Panc1 (cell line): Measurements from ENCODE around the gene TMEFF2. TPM values are rescaled to one million over a fixed set of nuclear protein-coding genes. Genes with fewer than 3 reads are reported as not detected.

Experiments used
- ATAC-seq: fragments of 200-7000 bp; cut with Tn5 transposase; 2 replicates; pipeline ENCODE4 v1.9.1; 2020; ENCODE audit warnings: mild to moderate bottlenecking, moderate library complexity
- BruUV-seq: library from RNA; stranded (reverse); fragments of 400-500 nt; replicated peaks from 2 replicates; lab custom pipeline; 2021; lab: Mats Ljungman, UMichigan
- CTCF ChIA-PET: fragments of 300-600 bp; sonication (Branson Sonifier 250); formaldehyde crosslinking; loops from one replicate; lab custom pipeline; 2022; ENCODE audit warnings: antibody characterized with exemption; lab: Charles Lee
- POLR2A ChIA-PET: fragments of 300-600 bp; sonication (Branson Sonifier 250); formaldehyde crosslinking; loops from one replicate; lab custom pipeline; 2022; ENCODE audit warnings: antibody characterized with exemption; lab: Charles Lee
- DNase-seq: peaks from one replicate; pipeline ENCODE4 v3.0.0-alpha.2; 2010; ENCODE audit warnings: low read depth, low spot score
- H3K27ac ChIP-seq: 2 replicates; pipeline ENCODE4 v1.5.1; 2011; ENCODE audit warnings: mild to moderate bottlenecking, low read length, inconsistent platforms
- H3K27me3 ChIP-seq: fragments of 200-500 bp; sonication (Bioruptor generic); 2 replicates; pipeline ENCODE4 v1.6.0; 2014; ENCODE audit warnings: low read length, inconsistent platforms; ENCODE audit not compliant: control insufficient read depth, insufficient read depth
- H3K36me3 ChIP-seq: fragments of 200-500 bp; sonication (Bioruptor generic); 2 replicates; pipeline ENCODE4 v1.5.1; 2014; ENCODE audit warnings: inconsistent platforms, mild to moderate bottlenecking, low read length, moderate library complexity; ENCODE audit not compliant: control insufficient read depth, insufficient read depth
- H3K4me1 ChIP-seq: 2 replicates; pipeline ENCODE4 v1.5.1; 2011; ENCODE audit warnings: inconsistent platforms, mild to moderate bottlenecking, low read length, moderate library complexity; ENCODE audit not compliant: control insufficient read depth, insufficient read depth
- H3K4me3 ChIP-seq, 2 experiments: 2 replicates each; pipeline ENCODE4 v1.5.1; 2011 to 2012; ENCODE audit warnings: low read depth in 2 of 2, low read length in 2 of 2, mild to moderate bottlenecking in 2 of 2, inconsistent platforms in 1 of 2, moderate library complexity in 1 of 2
- H3K9me3 ChIP-seq: fragments of 200-500 bp; sonication (Bioruptor generic); 2 replicates; pipeline ENCODE4 v1.5.1; 2014; ENCODE audit warnings: low read depth, mild to moderate bottlenecking, inconsistent platforms, low read length, moderate library complexity; ENCODE audit not compliant: control insufficient read depth, insufficient read depth
- CTCF ChIP-seq: fragments of 450-650 bp; IDR thresholded peaks from 2 replicates; pipeline ENCODE4 v1.5.1; 2017; ENCODE audit warnings: mild to moderate bottlenecking
- POLR2AphosphoS5 ChIP-seq: IDR thresholded peaks from 2 replicates; pipeline ENCODE4 v1.6.1; 2012; ENCODE audit warnings: mild to moderate bottlenecking, low read depth, low read length, moderate library complexity
- REST ChIP-seq, 2 experiments: IDR thresholded peaks; 2 replicates each; pipeline ENCODE4 v1.6.1; 2011 to 2012; ENCODE audit warnings: low read depth in 2 of 2, control low read depth in 1 of 2, low read length in 1 of 2, mild to moderate bottlenecking in 1 of 2, moderate library complexity in 1 of 2; ENCODE audit not compliant: insufficient read depth in 1 of 2
- SIN3A ChIP-seq: IDR thresholded peaks from 2 replicates; pipeline ENCODE4 v1.6.1; 2012; ENCODE audit warnings: low read depth, mild to moderate bottlenecking, low read length, moderate library complexity, borderline replicate concordance; ENCODE audit not compliant: insufficient read depth
- TCF7L2 ChIP-seq: IDR thresholded peaks from 2 replicates; pipeline ENCODE4 v1.6.1; 2011; ENCODE audit warnings: mild to moderate bottlenecking, low read depth, low read length, inconsistent platforms
- in situ Hi-C: cut with HindIII; loops from 2 replicates; pipeline ENCODE4 v1.10.0; 2016; ENCODE audit warnings: low sequenced_read_pairs, low pct_unique_long_range_greater_than_20kb
- intact Hi-C: fragments of 100-400 bp; cut with micrococcal nuclease; formaldehyde crosslinking; loops from one replicate; pipeline ENCODE4 v1.10.0; 2022; ENCODE audit not compliant: unreplicated experiment
- total RNA-seq: library from RNA; stranded (reverse); gene quantifications from one replicate; pipeline ENCODE4 v1.2.1, GENCODE V29; 2021; ENCODE audit not compliant: unreplicated experiment

TMEFF2 gene
- total RNA-seq, 1 experiment from 2014 or later = 1.5 TPM

- intact Hi-C loops = no loop called here
- in situ Hi-C loops = no loop called here
- ChIA-PET CTCF (no interaction called here), POLR2A (no interaction called here)
- Histone ChIP-seq H3K27me3 (no peaks in the 10 kb centered on the region), H3K27ac (no peak overlapping the region), H3K9me3 (no peaks in the 10 kb centered on the region), H3K4me1 (no peaks in the 10 kb centered on the region), H3K4me3 (no peak overlapping the region), H3K36me3 (no peaks in the 10 kb centered on the region; the same call in 1 of the 2 replicates)
- DNase-seq (no peak), ATAC-seq (no peak)
- no peak for TF ChIP-seq SIN3A
- TF ChIP-seq POLR2AphosphoS5 = no peak
- no peak for TF ChIP-seq TCF7L2
- no peak for TF ChIP-seq CTCF
- no peak for TF ChIP-seq REST (IDR thresholded peaks at IDR 0.05; ENCODE audit: insufficient read depth in 1 of 2, low read depth in 2 of 2, low read length in 1 of 2)
- BruUV-seq = no TSS peak
Observed at GRCh38 chr2:192215096-192215877, 20.6 kb upstream of the TMEFF2 start.

GRCh38 chr2:192208848-192209247, 14.1 kb upstream of the TMEFF2 start:
- H3K27ac ChIP-seq = no peak overlapping the region
- no peaks in the 10 kb centered on the region for H3K9me3 ChIP-seq
- intact Hi-C loops = no loop called here
- no peak for DNase-seq
- H3K36me3 ChIP-seq = no peaks in the 10 kb centered on the region
- BruUV-seq = no TSS peak
- ChIA-PET CTCF (no interaction called here), POLR2A (no interaction called here)
- TF ChIP-seq CTCF (no peak), TCF7L2 (no peak), SIN3A (no peak), REST (IDR thresholded peaks at IDR 0.05; ENCODE audit: insufficient read depth in 1 of 2, low read depth in 2 of 2, low read length in 1 of 2) (no peak), POLR2AphosphoS5 (no peak)
- no peak for ATAC-seq
- no peak overlapping the region for H3K4me3 ChIP-seq
- in situ Hi-C loops = no loop called here
- no peaks in the 10 kb centered on the region for H3K4me1 ChIP-seq
- H3K27me3 ChIP-seq = no peaks in the 10 kb centered on the region
